GM12875 (cell line): ENCODE measurements around the gene SLC2A14.
"Not testable (repeated sequence)": the region's sequence is repeated elsewhere in the genome, so short reads cannot be mapped to it uniquely, and the experiment has no call there.

Experiments
- H3K4me3 ChIP-seq: one replicate; pipeline ENCODE4 v1.5.1; 2011; ENCODE audit warnings: low read depth, low read length, control low read depth
- TF ChIP-seq, protein P1 (sequence below): IDR thresholded peaks from 2 replicates; pipeline ENCODE4 v1.5.1; 2011; ENCODE audit warnings: low read depth, mild to moderate bottlenecking, control low read depth, inconsistent platforms, low read length, moderate library complexity, borderline replicate concordance; ENCODE audit not compliant: insufficient read depth

Gene SLC2A14

DNA sequence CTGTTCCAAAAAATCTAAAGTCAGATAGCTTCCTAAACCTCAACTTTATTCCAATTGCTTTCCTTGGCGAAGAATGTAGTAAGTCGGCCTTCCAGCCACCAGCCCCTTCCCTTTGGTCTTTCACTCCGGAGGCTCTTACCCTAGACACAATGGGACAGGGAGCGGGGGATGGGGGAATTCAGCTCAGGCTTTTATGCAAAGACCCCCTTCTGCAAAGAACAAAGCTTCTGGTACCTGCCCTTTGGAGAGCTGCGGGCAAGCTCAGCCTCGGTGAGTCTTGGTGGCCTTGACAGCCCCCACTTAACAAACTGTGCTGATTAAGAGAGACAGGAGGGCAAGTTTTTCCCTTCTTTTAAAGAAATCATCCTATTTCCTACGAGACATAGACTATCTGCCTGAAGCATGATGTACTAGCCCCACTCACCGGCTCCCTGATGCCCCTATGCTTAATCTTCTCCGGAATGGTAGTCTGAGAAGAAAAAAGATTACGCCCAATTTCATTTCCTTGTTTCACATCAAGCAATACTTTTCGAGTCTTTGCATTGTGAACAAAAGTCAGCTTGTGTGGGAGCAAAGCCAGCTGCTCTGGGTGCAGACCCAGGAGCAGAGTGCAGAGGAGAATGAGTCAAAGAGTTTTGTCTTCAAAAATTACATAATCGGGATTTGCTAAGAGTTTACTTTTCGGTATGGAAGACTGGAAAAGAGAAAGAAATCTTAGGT is 85.0 kb downstream of the SLC2A14 start:
- TF ChIP-seq, protein P1, sequence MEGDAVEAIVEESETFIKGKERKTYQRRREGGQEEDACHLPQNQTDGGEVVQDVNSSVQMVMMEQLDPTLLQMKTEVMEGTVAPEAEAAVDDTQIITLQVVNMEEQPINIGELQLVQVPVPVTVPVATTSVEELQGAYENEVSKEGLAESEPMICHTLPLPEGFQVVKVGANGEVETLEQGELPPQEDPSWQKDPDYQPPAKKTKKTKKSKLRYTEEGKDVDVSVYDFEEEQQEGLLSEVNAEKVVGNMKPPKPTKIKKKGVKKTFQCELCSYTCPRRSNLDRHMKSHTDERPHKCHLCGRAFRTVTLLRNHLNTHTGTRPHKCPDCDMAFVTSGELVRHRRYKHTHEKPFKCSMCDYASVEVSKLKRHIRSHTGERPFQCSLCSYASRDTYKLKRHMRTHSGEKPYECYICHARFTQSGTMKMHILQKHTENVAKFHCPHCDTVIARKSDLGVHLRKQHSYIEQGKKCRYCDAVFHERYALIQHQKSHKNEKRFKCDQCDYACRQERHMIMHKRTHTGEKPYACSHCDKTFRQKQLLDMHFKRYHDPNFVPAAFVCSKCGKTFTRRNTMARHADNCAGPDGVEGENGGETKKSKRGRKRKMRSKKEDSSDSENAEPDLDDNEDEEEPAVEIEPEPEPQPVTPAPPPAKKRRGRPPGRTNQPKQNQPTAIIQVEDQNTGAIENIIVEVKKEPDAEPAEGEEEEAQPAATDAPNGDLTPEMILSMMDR: no peak
- H3K4me3 ChIP-seq: no peak overlapping the region

DNA sequence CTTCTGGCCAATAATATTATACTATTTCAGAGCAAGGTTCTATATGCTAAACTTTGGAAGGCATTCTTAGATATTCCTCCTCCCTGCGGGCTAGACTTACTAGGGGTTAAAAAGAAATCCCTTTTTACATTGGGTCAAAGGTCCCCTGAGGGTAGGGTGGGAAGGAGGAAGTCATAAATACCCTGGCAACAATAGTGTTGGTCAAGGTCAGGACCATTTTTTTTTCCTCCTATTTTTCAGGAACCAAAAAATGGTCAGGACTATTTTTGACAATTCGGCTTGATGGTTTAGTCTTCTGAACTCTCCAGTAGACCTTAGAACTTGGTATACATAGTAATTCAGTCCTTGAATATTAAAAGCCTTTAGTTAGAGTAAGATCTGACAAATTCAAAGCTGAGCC is 88.0 kb downstream of the SLC2A14 start:
- H3K4me3 ChIP-seq: no peak overlapping the region
- TF ChIP-seq, protein P1: no peak

- H3K4me3 ChIP-seq: not testable (repeated sequence)
Measured at GRCh38 chr12:7783433-7783832, 89.3 kb downstream of the SLC2A14 start.

GRCh38 chr12:7782055-7782454 is 90.7 kb downstream of the SLC2A14 start:
- TF ChIP-seq, protein P1: no peak
- H3K4me3 ChIP-seq: no peak overlapping the region

DNA sequence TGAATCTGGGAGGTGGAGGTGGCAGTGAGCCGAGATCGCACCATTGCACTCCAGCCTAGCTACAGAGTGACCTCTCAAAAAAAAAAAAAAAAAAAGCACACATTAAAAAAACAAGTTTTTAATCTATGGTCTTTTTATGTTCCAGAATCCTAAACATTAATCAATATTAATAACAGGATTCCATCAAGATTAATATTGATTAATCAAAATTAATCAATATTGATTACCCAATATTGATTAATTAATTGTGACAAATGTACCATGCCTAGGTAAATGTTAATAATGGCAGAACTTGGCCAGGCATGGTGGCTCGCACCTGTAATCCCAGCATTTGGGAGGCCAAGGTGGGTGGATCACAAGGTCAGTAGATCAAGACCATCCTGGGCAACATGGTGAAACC is 91.4 kb downstream of the SLC2A14 start:
- TF ChIP-seq, protein P1: no peak
- no peak overlapping the region for H3K4me3 ChIP-seq

DNA sequence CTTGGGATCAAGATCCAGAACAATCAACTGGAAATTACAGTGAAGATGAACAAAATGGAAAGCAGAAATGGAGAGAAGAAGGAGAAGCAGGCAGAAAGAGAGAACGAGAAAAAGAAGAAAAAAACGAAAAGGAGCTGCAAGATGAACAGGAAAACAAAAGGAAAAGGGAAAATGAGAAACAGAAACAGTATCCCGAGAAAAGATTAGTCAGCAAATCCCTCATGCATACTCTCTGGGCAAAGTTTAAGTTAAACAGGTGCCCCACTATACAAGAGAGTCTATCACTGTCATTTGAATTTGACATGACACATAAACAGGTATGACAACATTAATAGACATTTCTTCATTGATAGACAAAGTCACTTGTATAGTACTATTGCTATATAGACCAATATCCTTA is 102.7 kb downstream of the SLC2A14 start:
- no peak overlapping the region for H3K4me3 ChIP-seq
- TF ChIP-seq, protein P1: no peak
